Measurements from ENCODE around the gene TMEM258. TPM values are rescaled to one million over a fixed set of nuclear protein-coding genes. Genes with fewer than 3 reads are reported as not detected.

TMEM258 gene
- total RNA-seq, 2 experiments from 2014 or later: 191 to 192 TPM

- CTCF ChIA-PET: interaction anchor here (0.9 to 1.0 kb wide), 2 partner anchors 26 to 39 kb away, joined by 3 to 4 read pairs; no protein-coding TSS in a partner anchor
- DNase-seq: no peak
- Mint-ChIP-seq H3K27ac (no peak overlapping the region), H3K4me3 (no peak overlapping the region), H3K9me3 (no peaks in the 10 kb centered on the region), H3K4me1 (ENCODE audit: low read depth) (peaks cover 6% of the 10 kb centered on the region), H3K36me3 (no peaks in the 10 kb centered on the region), H3K27me3 (peaks cover 2% of the 10 kb centered on the region)
- POLR2A ChIA-PET: no interaction called here
- intact Hi-C loops (cut with micrococcal nuclease): no loop called here
These were observed 20.4 kb downstream of the TMEM258 start for GRCh38 chr11:61771985-61772455.

- no peak overlapping the region for H3K4me3 Mint-ChIP-seq
- intact Hi-C loops (cut with micrococcal nuclease): no loop called here
- H3K27me3 Mint-ChIP-seq: no peaks in the 10 kb centered on the region
- POLR2A ChIA-PET: no interaction called here
- no peak overlapping the region for H3K27ac Mint-ChIP-seq
- H3K36me3 Mint-ChIP-seq: no peaks in the 10 kb centered on the region
- H3K4me1 Mint-ChIP-seq (ENCODE audit: low read depth): peaks cover 4% of the 10 kb centered on the region
- no peak for DNase-seq
- no peaks in the 10 kb centered on the region for H3K9me3 Mint-ChIP-seq
- CTCF ChIA-PET: no interaction called here
These were observed 21.1 kb downstream of the TMEM258 start for GRCh38 chr11:61771195-61771894.

- ChIA-PET CTCF (no interaction called here), POLR2A (no interaction called here)
- DNase-seq: no peak
- no peaks in the 10 kb centered on the region for H3K27me3 Mint-ChIP-seq
- no peaks in the 10 kb centered on the region for H3K9me3 Mint-ChIP-seq
- H3K27ac Mint-ChIP-seq: no peak overlapping the region
- intact Hi-C loops (cut with micrococcal nuclease): no loop called here
- no peaks in the 10 kb centered on the region for H3K36me3 Mint-ChIP-seq
- peaks cover 4% of the 10 kb centered on the region for H3K4me1 Mint-ChIP-seq (ENCODE audit: low read depth)
- no peak overlapping the region for H3K4me3 Mint-ChIP-seq
These were observed 22.3 kb downstream of the TMEM258 start for GRCh38 chr11:61769946-61770683.

GRCh38 chr11:61769169-61769920 lies 23.1 kb downstream of the TMEM258 start:
- H3K27ac Mint-ChIP-seq: no peak overlapping the region

GRCh38 chr11:61768376-61769076 lies 23.9 kb downstream of the TMEM258 start:
- ChIA-PET POLR2A (no interaction called here), CTCF (no interaction called here)
- Mint-ChIP-seq H3K27me3 (no peaks in the 10 kb centered on the region), H3K4me3 (no peak overlapping the region), H3K4me1 (ENCODE audit: low read depth) (peaks cover 4% of the 10 kb centered on the region), H3K27ac (no peak overlapping the region), H3K9me3 (no peaks in the 10 kb centered on the region), H3K36me3 (no peaks in the 10 kb centered on the region)
- DNase-seq: no peak
- intact Hi-C loops (cut with micrococcal nuclease): no loop called here

More at GRCh38 chr11:61769169-61769920, 23.1 kb downstream of the TMEM258 start:
- intact Hi-C loops (cut with micrococcal nuclease): no loop called here
- Mint-ChIP-seq H3K4me3 (no peak overlapping the region), H3K27me3 (no peaks in the 10 kb centered on the region), H3K36me3 (no peaks in the 10 kb centered on the region), H3K9me3 (no peaks in the 10 kb centered on the region), H3K4me1 (ENCODE audit: low read depth) (peaks cover 4% of the 10 kb centered on the region)
- CTCF ChIA-PET: no interaction called here
- no peak for DNase-seq
- POLR2A ChIA-PET: no interaction called here

GRCh38 chr11:61766353-61766841 lies 26.0 kb downstream of the TMEM258 start:
- intact Hi-C loops (cut with micrococcal nuclease): no loop called here

GRCh38 chr11:61765550-61766253 lies 26.7 kb downstream of the TMEM258 start:
- CTCF ChIA-PET: interaction anchor here (1.5 kb wide), 1 partner anchor 10 kb away, joined by 4 read pairs; no protein-coding TSS in a partner anchor

More at GRCh38 chr11:61766353-61766841, 26.0 kb downstream of the TMEM258 start:
- H3K27ac Mint-ChIP-seq: no peak overlapping the region
- CTCF ChIA-PET: interaction anchor here (1.5 to 1.8 kb wide), 2 partner anchors 9 to 16 kb away, joined by 4 to 5 read pairs; no protein-coding TSS in a partner anchor
- POLR2A ChIA-PET: no interaction called here
- no peaks in the 10 kb centered on the region for H3K4me1 Mint-ChIP-seq (ENCODE audit: low read depth)
- H3K27me3 Mint-ChIP-seq: peaks cover 1% of the 10 kb centered on the region
- H3K4me3 Mint-ChIP-seq: no peak overlapping the region
- DNase-seq: no peak
- no peaks in the 10 kb centered on the region for H3K36me3 Mint-ChIP-seq
- no peaks in the 10 kb centered on the region for H3K9me3 Mint-ChIP-seq

GRCh38 chr11:61764606-61765260 lies 27.7 kb downstream of the TMEM258 start:
- no peak overlapping the region for H3K4me3 Mint-ChIP-seq
- H3K36me3 Mint-ChIP-seq: no peaks in the 10 kb centered on the region
- ChIA-PET CTCF (no interaction called here), POLR2A (no interaction called here)
- no peaks in the 10 kb centered on the region for H3K4me1 Mint-ChIP-seq (ENCODE audit: low read depth)
- H3K27ac Mint-ChIP-seq: no peak overlapping the region
- H3K27me3 Mint-ChIP-seq: peaks cover 1% of the 10 kb centered on the region
- intact Hi-C loops (cut with micrococcal nuclease): no loop called here
- no peaks in the 10 kb centered on the region for H3K9me3 Mint-ChIP-seq
- no peak for DNase-seq

More at GRCh38 chr11:61765550-61766253, 26.7 kb downstream of the TMEM258 start:
- Mint-ChIP-seq H3K4me3 (no peak overlapping the region), H3K9me3 (no peaks in the 10 kb centered on the region), H3K4me1 (ENCODE audit: low read depth) (no peaks in the 10 kb centered on the region), H3K27ac (no peak overlapping the region), H3K27me3 (peaks cover 1% of the 10 kb centered on the region), H3K36me3 (no peaks in the 10 kb centered on the region)
- POLR2A ChIA-PET: no interaction called here
- DNase-seq: no peak
- intact Hi-C loops (cut with micrococcal nuclease): no loop called here

GRCh38 chr11:61763930-61764605 lies 28.3 kb downstream of the TMEM258 start:
- Mint-ChIP-seq H3K9me3 (no peaks in the 10 kb centered on the region), H3K4me1 (ENCODE audit: low read depth) (no peaks in the 10 kb centered on the region), H3K4me3 (no peak overlapping the region), H3K36me3 (no peaks in the 10 kb centered on the region), H3K27me3 (peaks cover 1% of the 10 kb centered on the region), H3K27ac (no peak overlapping the region)
- ChIA-PET POLR2A (no interaction called here), CTCF (no interaction called here)
- DNase-seq: no peak
- intact Hi-C loops (cut with micrococcal nuclease): no loop called here

GRCh38 chr11:61762798-61763197 lies 29.6 kb downstream of the TMEM258 start:
- no peak overlapping the region for H3K4me3 Mint-ChIP-seq
- ChIA-PET POLR2A (no interaction called here), CTCF (interaction anchor here (1.6 kb wide), 1 partner anchor 15 kb away, joined by 4 read pairs; no protein-coding TSS in a partner anchor)
- no peaks in the 10 kb centered on the region for H3K9me3 Mint-ChIP-seq
- DNase-seq: no peak
- H3K4me1 Mint-ChIP-seq (ENCODE audit: low read depth): no peaks in the 10 kb centered on the region
- H3K36me3 Mint-ChIP-seq: no peaks in the 10 kb centered on the region
- no peak overlapping the region for H3K27ac Mint-ChIP-seq
- intact Hi-C loops (cut with micrococcal nuclease): no loop called here
- H3K27me3 Mint-ChIP-seq: peaks cover 1% of the 10 kb centered on the region
